ENCODE data around the gene PFAS. TPM values are rescaled to one million over a fixed set of nuclear protein-coding genes. Genes with fewer than 3 reads are reported as not detected.

The PFAS gene
- polyA plus RNA-seq, 1 donor from 2014 or later: 11.7 TPM

- no peaks in the 10 kb centered on the region for H3K36me3 ChIP-seq (ENCODE audit: insufficient read depth, low read length)
Observed at GRCh38 chr17:8234361-8235270, 14.5 kb upstream of the PFAS start.

More at GRCh38 chr17:8234361-8235270, 14.5 kb upstream of the PFAS start:
- no peaks in the 10 kb centered on the region for H3K9me3 ChIP-seq (ENCODE audit: low read length)
- no peaks in the 10 kb centered on the region for H3K79me2 ChIP-seq (replicated peaks; ENCODE audit: insufficient read depth, low read length)
- no peaks in the 10 kb centered on the region for H3K27me3 ChIP-seq (ENCODE audit: insufficient read depth, low read depth, low read length)
- no peak overlapping the region for H3K4me2 ChIP-seq (ENCODE audit: low read length)
- no peak overlapping the region for H3K27ac ChIP-seq (ENCODE audit: low read length)
- no peak overlapping the region for H3K4me3 ChIP-seq (ENCODE audit: low read length)
- TF ChIP-seq RAD21 (conservative IDR thresholded peaks at IDR 0.05): no peak
- no peak for TF ChIP-seq MXI1 (conservative IDR thresholded peaks at IDR 0.05; ENCODE audit: poor library complexity, severe bottlenecking)
- TF ChIP-seq TAF1 (IDR thresholded peaks at IDR 0.05; ENCODE audit: low read depth): no peak
- no peak for TF ChIP-seq SMC3 (conservative IDR thresholded peaks at IDR 0.05; ENCODE audit: poor library complexity)
- no peak for TF ChIP-seq POLR2AphosphoS5 (IDR thresholded peaks at IDR 0.05)
- TF ChIP-seq EP300 (conservative IDR thresholded peaks at IDR 0.05; ENCODE audit: poor library complexity, severe bottlenecking): no peak
- TF ChIP-seq CTCF (IDR thresholded peaks at IDR 0.05; ENCODE audit: poor library complexity, severe bottlenecking): no peak
- no peak for TF ChIP-seq REST (IDR thresholded peaks at IDR 0.05; ENCODE audit: borderline replicate concordance)
- TF ChIP-seq EZH2 (IDR thresholded peaks at IDR 0.05; ENCODE audit: borderline replicate concordance, insufficient read depth, low read length, poor library complexity, severe bottlenecking): no peak
- no peak overlapping the region for H3K9ac ChIP-seq (ENCODE audit: low read length)
- H4K20me1 ChIP-seq (ENCODE audit: insufficient read depth): no peaks in the 10 kb centered on the region
- no peak overlapping the region for H2AFZ ChIP-seq (ENCODE audit: low read depth, low read length)
- H3K9me2 ChIP-seq (ENCODE audit: insufficient read depth, low read length): no peaks in the 10 kb centered on the region
- no peaks in the 10 kb centered on the region for H3F3A ChIP-seq (ENCODE audit: insufficient read depth, low read length, poor library complexity, severe bottlenecking)
